K562 treated with DMSO at 1 percent for 48 hours (cell line): ENCODE results near the gene ZNF746. TPM values are rescaled to one million over a fixed set of nuclear protein-coding genes. Genes with fewer than 3 reads are reported as not detected.

Experiments used
- total RNA-seq: library from RNA; unstranded; fragments of 300-600 nt; gene quantifications from 2 replicates; pipeline ENCODE4 v1.2.3, GENCODE V29; 2022; ENCODE audit warnings: low replicate concordance; ENCODE audit errors: extremely low read depth

Gene ZNF746
- total RNA-seq = not detected in 2 replicates

DNA sequence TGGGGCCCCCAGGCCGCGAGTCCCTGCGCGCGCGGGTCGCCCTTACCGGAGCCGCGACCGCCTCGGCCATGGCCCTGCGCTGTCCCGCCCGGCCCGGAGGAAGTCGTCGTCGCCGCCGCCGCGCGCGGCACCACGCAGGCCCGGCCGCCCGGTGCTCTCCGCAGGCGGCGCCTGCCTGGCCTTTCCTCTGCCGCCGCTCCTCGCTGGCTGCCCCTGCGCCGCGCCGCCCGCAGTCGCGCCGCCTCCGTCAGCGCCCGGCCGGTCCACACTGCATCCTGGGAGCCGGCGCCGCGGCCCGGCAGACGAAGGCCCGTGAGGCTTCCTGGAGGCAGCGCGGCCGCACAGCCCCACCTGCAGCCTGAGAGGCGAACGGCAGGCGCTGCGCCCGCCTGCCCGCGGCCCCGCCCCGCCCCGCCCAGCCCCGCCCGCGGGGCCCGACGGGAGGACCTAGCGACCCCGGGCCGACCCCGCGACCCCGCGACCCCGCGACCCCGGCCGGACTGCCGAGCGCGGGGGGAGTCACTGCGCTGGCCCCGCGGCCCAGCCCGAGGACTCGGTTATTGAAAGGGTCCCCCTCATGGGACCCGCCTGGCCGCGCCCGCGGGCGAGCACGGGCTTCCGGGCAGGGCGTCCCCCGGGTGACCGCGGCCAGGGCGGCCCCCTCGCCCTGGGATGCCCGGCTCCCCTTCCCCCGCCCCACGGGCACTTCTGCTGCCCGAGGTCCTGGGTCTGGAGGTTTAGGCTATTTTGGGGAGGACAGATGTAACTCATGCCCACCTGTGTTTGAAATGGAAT lies at the start of gene ZNF746:
TSS of gene ZNF746 (minus strand) at position 343 of the 795 bp plus-strand sequence. CDS start at position 70, 273 bp downstream.

GRCh38 chr7:149460493-149461277 lies 36.9 kb downstream of the ZNF746 start, which contains the start of gene ZNF777:
TSS of gene ZNF777 (minus strand) at chr7:149461062. CDS start at chr7:149456022, 5,040 bp downstream.

Other genes with a start within 250 kb of the ZNF746 start
- not detected in 2 replicates for gene ZNF783, start 235.6 kb downstream of the ZNF746 start, total RNA-seq
- gene ZNF777, start 36.7 kb downstream of the ZNF746 start, total RNA-seq = not detected in 2 replicates